H9 (cell line): Measurements from ENCODE around the gene CALN1. TPM values are rescaled to one million over a fixed set of nuclear protein-coding genes. Genes with fewer than 3 reads are reported as not detected.

Experiments
- DNase-seq: peaks from one replicate; pipeline ENCODE4 v3.0.0-alpha.2; 2017
- H2AFZ ChIP-seq: one replicate; pipeline ENCODE4 v1.6.1; 2013; ENCODE audit warnings: mild to moderate bottlenecking, low read length, control low read depth, moderate library complexity
- H2AK5ac ChIP-seq: 2 replicates; pipeline ENCODE4 v1.6.1; 2013; ENCODE audit warnings: low read length, control low read depth, mixed read lengths; ENCODE audit not compliant: insufficient read length
- H2BK120ac ChIP-seq: one replicate; pipeline ENCODE4 v1.6.1; 2013; ENCODE audit warnings: low read depth, mild to moderate bottlenecking, low read length, control low read depth, inconsistent platforms; ENCODE audit not compliant: poor library complexity, severe bottlenecking
- H2BK12ac ChIP-seq: 2 replicates; pipeline ENCODE4 v1.6.1; 2013; ENCODE audit warnings: low read length, control low read depth, mixed read lengths, low read depth; ENCODE audit not compliant: insufficient read length
- H2BK15ac ChIP-seq: 2 replicates; pipeline ENCODE4 v1.6.1; 2013; ENCODE audit warnings: low read depth, low read length, control low read depth
- H2BK20ac ChIP-seq: one replicate; pipeline ENCODE4 v1.6.1; 2013; ENCODE audit warnings: low read depth, mild to moderate bottlenecking, low read length, control low read depth, inconsistent platforms; ENCODE audit not compliant: poor library complexity, severe bottlenecking
- H2BK5ac ChIP-seq: 2 replicates; pipeline ENCODE4 v1.6.1; 2013; ENCODE audit warnings: low read length, control low read depth, mixed read lengths; ENCODE audit not compliant: insufficient read length
- H3K14ac ChIP-seq: 2 replicates; pipeline ENCODE4 v1.6.1; 2013; ENCODE audit warnings: low read length, control low read depth; ENCODE audit not compliant: insufficient read depth
- H3K18ac ChIP-seq: 2 replicates; pipeline ENCODE4 v1.6.1; 2013; ENCODE audit warnings: low read depth, mild to moderate bottlenecking, mixed read lengths, low read length, control low read depth; ENCODE audit not compliant: insufficient read length
- H3K23ac ChIP-seq: 2 replicates; pipeline ENCODE4 v1.6.1; 2013; ENCODE audit warnings: low read length, control low read depth, mixed read lengths, low read depth; ENCODE audit not compliant: insufficient read length
- H3K23me2 ChIP-seq: 2 replicates; pipeline ENCODE4 v1.6.1; 2013; ENCODE audit warnings: low read depth, mild to moderate bottlenecking, mixed read lengths, low read length, control low read depth; ENCODE audit not compliant: insufficient read length, poor library complexity, severe bottlenecking
- H3K27ac ChIP-seq: 2 replicates; pipeline ENCODE4 v1.5.1; 2013; ENCODE audit warnings: low read length, control low read depth, mixed read lengths, low read depth; ENCODE audit not compliant: insufficient read length
- H3K27me3 ChIP-seq: 2 replicates; pipeline ENCODE4 v1.6.1; 2013; ENCODE audit warnings: low read length, control low read depth, inconsistent platforms; ENCODE audit not compliant: insufficient read depth
- H3K4ac ChIP-seq: 2 replicates; pipeline ENCODE4 v1.6.1; 2013; ENCODE audit warnings: low read depth, mild to moderate bottlenecking, control low read depth, inconsistent platforms, low read length, moderate library complexity
- H3K4me1 ChIP-seq: 2 replicates; pipeline ENCODE4 v1.6.1; 2013; ENCODE audit warnings: low read length, control low read depth, inconsistent platforms; ENCODE audit not compliant: insufficient read depth
- H3K4me2 ChIP-seq: 2 replicates; pipeline ENCODE4 v1.6.1; 2013; ENCODE audit warnings: low read length, control low read depth, mixed read lengths; ENCODE audit not compliant: insufficient read length, insufficient read depth
- H3K56ac ChIP-seq: 2 replicates; pipeline ENCODE4 v1.6.1; 2013; ENCODE audit warnings: low read depth, mild to moderate bottlenecking, mixed read lengths, low read length, control low read depth; ENCODE audit not compliant: insufficient read length
- H3K79me1 ChIP-seq: 2 replicates; pipeline ENCODE4 v1.6.1; 2013; ENCODE audit warnings: low read depth, mild to moderate bottlenecking, moderate library complexity, low read length, control low read depth, inconsistent platforms; ENCODE audit not compliant: insufficient read depth, poor library complexity, severe bottlenecking
- H3K79me2 ChIP-seq: 2 replicates; pipeline ENCODE4 v1.6.1; 2013; ENCODE audit warnings: low read length, control low read depth, inconsistent platforms; ENCODE audit not compliant: insufficient read depth
- H3K9ac ChIP-seq: 2 replicates; pipeline ENCODE4 v1.6.1; 2013; ENCODE audit warnings: low read length, control low read depth, mixed read lengths; ENCODE audit not compliant: insufficient read length; ENCODE audit errors: extremely low read depth
- H3K9me3 ChIP-seq: one replicate; pipeline ENCODE4 v1.6.1; 2013; ENCODE audit warnings: low read depth, low read length, inconsistent platforms; ENCODE audit not compliant: control insufficient read depth
- H3T11ph ChIP-seq: one replicate; pipeline ENCODE4 v1.6.1; 2013; ENCODE audit warnings: mild to moderate bottlenecking, low read length, control low read depth, inconsistent platforms
- H4K20me1 ChIP-seq: one replicate; pipeline ENCODE4 v1.6.1; 2013; ENCODE audit not compliant: control insufficient read depth, insufficient read length, insufficient read depth
- H4K5ac ChIP-seq: 2 replicates; pipeline ENCODE4 v1.6.1; 2013; ENCODE audit warnings: low read depth, mild to moderate bottlenecking, mixed read lengths, low read length, control low read depth; ENCODE audit not compliant: insufficient read length
- H4K8ac ChIP-seq: replicated peaks from 2 replicates; pipeline ENCODE4 v1.6.1; 2013; ENCODE audit warnings: low read length, control low read depth, mixed read lengths, low read depth; ENCODE audit not compliant: insufficient read length
- H4K91ac ChIP-seq: 2 replicates; pipeline ENCODE4 v1.6.1; 2013; ENCODE audit warnings: low read depth, mild to moderate bottlenecking, moderate library complexity, mixed read lengths, low read length, control low read depth; ENCODE audit not compliant: insufficient read length
- H3K27ac Mint-ChIP-seq, 3 experiments: 2 replicates in 2 of 3; 3 replicates in 1 of 3; pipeline ENCODE4 v1.8.0; 2020 to 2021; ENCODE audit warnings: mixed read lengths in 3 of 3, mild to moderate bottlenecking in 1 of 3, moderate library complexity in 1 of 3
- H3K27me3 Mint-ChIP-seq: 2 replicates; pipeline ENCODE4 v1.8.0; 2021; ENCODE audit warnings: low read depth, mild to moderate bottlenecking, moderate library complexity, mixed read lengths
- H3K36me3 Mint-ChIP-seq, 3 experiments: 2 replicates in 2 of 3; 3 replicates in 1 of 3; pipeline ENCODE4 v1.8.0; 2020 to 2021; ENCODE audit warnings: low read depth in 3 of 3, mixed read lengths in 3 of 3; ENCODE audit not compliant: insufficient read depth in 1 of 3
- H3K4me1 Mint-ChIP-seq, 2 experiments: 2 replicates each; pipeline ENCODE4 v1.8.0; 2020; ENCODE audit warnings: mixed read lengths in 2 of 2
- H3K4me3 Mint-ChIP-seq, 2 experiments: 2 replicates in 1 of 2; 3 replicates in 1 of 2; pipeline ENCODE4 v1.8.0; 2020 to 2021; ENCODE audit warnings: mild to moderate bottlenecking in 2 of 2, mixed read lengths in 2 of 2, moderate library complexity in 1 of 2
- H3K9me3 Mint-ChIP-seq, 2 experiments: 2 replicates in 1 of 2; 3 replicates in 1 of 2; pipeline ENCODE4 v1.8.0; 2020; ENCODE audit warnings: mild to moderate bottlenecking in 2 of 2, mixed read lengths in 2 of 2, moderate library complexity in 1 of 2
- WGBS: extraction: QIAGEN DNeasy Blood & Tissue Kit; methylation state at CpG from one replicate; pipeline ENCODE4 v1.1.7; 2013; ENCODE audit warnings: missing lambda C conversion rate, low lambda C conversion rate, mixed read lengths; ENCODE audit not compliant: insufficient read length; ENCODE audit errors: extremely low coverage; 5-methylcytosine and 5-hydroxymethylcytosine counted together
- total RNA-seq: library from RNA; stranded (reverse); gene quantifications from 2 replicates; pipeline ENCODE4 v1.2.1, GENCODE V29; 2021
- TF ChIP-seq, protein P1 (sequence below): fragments of 200-600 bp; sonication (generic); conservative IDR thresholded peaks from 3 replicates; pipeline ENCODE4 v1.8.0; 2021; ENCODE audit warnings: antibody characterized with exemption, mild to moderate bottlenecking

CALN1 gene
- total RNA-seq, 1 experiment from 2014 or later: 2.8 TPM

DNA sequence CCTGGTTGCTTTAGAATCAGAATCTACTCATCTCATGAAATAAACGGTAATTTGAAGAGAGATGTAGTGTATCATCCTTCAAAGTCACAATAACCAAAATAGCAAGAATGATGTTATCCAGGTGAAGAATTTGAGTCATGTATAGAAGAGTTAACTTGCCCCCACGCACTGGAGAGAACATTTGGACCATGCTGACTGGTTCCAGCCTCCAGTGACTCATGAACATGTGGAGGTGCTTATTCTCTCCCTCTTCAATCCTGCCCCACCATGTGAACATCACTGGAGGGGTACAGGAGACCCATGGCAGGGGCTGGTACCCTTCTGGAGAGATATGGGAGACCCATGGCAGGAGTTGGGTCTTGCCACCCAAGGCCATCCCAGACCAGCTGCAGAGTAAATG, 427.8 kb downstream of the CALN1 start:
- no peak overlapping the region for H4K8ac ChIP-seq
- Mint-ChIP-seq H3K9me3 (peaks cover 0 to 1% of the 10 kb centered on the region in 2 experiments; a peak in 2 of 5 replicates), H3K27me3 (no peaks in the 10 kb centered on the region; the same call in 1 of the 2 replicates), H3K36me3 (peaks cover 0 to 1% (median 0%) of the 10 kb centered on the region in 3 experiments; a peak in 2 of 7 replicates), H3K27ac (no peak overlapping the region), H3K4me3 (no peak overlapping the region), H3K4me1 (peaks cover 0 to 12% of the 10 kb centered on the region in 2 experiments; a peak in 3 of 4 replicates)
- DNase-seq: no peak
- no peak overlapping the region for H2BK5ac ChIP-seq
- no peak overlapping the region for H2BK20ac ChIP-seq
- H3K9ac ChIP-seq: no peak overlapping the region
- no peak overlapping the region for H2BK15ac ChIP-seq
- H3K23me2 ChIP-seq: no peaks in the 10 kb centered on the region
- no peak overlapping the region for H3K4me2 ChIP-seq
- no peak overlapping the region for H3K14ac ChIP-seq
- H3K27ac ChIP-seq: no peak overlapping the region
- no peak overlapping the region for H4K5ac ChIP-seq
- WGBS: no CpG with 5 or more reads among the region's 2 CpGs
- no peak overlapping the region for H2BK120ac ChIP-seq
- no peak overlapping the region for H4K91ac ChIP-seq
- no peak overlapping the region for H2AK5ac ChIP-seq
- no peaks in the 10 kb centered on the region for H3K9me3 ChIP-seq
- H3K18ac ChIP-seq: no peak overlapping the region
- no peaks in the 10 kb centered on the region for H3K79me2 ChIP-seq
- H3K27me3 ChIP-seq: no peaks in the 10 kb centered on the region
- no peak overlapping the region for H3K23ac ChIP-seq
- H3K56ac ChIP-seq: no peak overlapping the region
- H3K79me1 ChIP-seq: no peaks in the 10 kb centered on the region
- H3T11ph ChIP-seq: no peak overlapping the region
- H2AFZ ChIP-seq: no peak overlapping the region
- H3K4me1 ChIP-seq: no peaks in the 10 kb centered on the region
- H2BK12ac ChIP-seq: no peak overlapping the region
- no peak overlapping the region for H3K4ac ChIP-seq
- TF ChIP-seq, protein P1, sequence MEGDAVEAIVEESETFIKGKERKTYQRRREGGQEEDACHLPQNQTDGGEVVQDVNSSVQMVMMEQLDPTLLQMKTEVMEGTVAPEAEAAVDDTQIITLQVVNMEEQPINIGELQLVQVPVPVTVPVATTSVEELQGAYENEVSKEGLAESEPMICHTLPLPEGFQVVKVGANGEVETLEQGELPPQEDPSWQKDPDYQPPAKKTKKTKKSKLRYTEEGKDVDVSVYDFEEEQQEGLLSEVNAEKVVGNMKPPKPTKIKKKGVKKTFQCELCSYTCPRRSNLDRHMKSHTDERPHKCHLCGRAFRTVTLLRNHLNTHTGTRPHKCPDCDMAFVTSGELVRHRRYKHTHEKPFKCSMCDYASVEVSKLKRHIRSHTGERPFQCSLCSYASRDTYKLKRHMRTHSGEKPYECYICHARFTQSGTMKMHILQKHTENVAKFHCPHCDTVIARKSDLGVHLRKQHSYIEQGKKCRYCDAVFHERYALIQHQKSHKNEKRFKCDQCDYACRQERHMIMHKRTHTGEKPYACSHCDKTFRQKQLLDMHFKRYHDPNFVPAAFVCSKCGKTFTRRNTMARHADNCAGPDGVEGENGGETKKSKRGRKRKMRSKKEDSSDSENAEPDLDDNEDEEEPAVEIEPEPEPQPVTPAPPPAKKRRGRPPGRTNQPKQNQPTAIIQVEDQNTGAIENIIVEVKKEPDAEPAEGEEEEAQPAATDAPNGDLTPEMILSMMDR: no peak
- H4K20me1 ChIP-seq: no peaks in the 10 kb centered on the region
